MM.1S (cell line): Measurements from ENCODE around the gene ZFR2.

Experiments used
- DNase-seq: peaks from one replicate; pipeline ENCODE4 v3.0.0-alpha.2; 2015
- H2AFZ ChIP-seq: fragments of 300-600 bp; sonication (generic); 2 replicates; pipeline ENCODE4 v1.6.0; 2016; ENCODE audit warnings: antibody characterized with exemption, low read length
- H3F3A ChIP-seq: fragments of 300-600 bp; sonication (generic); 2 replicates; pipeline ENCODE4 v1.6.1; 2016; ENCODE audit warnings: mild to moderate bottlenecking, antibody characterized with exemption, low read length, moderate library complexity, mixed read lengths; ENCODE audit not compliant: insufficient read depth
- H3K27ac ChIP-seq: fragments of 300-600 bp; sonication (generic); 2 replicates; pipeline ENCODE4 v1.5.1; 2016; ENCODE audit warnings: mild to moderate bottlenecking, low read length
- H3K27me3 ChIP-seq: fragments of 300-600 bp; sonication (generic); replicated peaks from 2 replicates; pipeline ENCODE4 v1.6.0; 2016; ENCODE audit warnings: low read length; ENCODE audit not compliant: insufficient read depth
- H3K36me3 ChIP-seq: fragments of 300-600 bp; sonication (generic); replicated peaks from 2 replicates; pipeline ENCODE4 v1.6.1; 2016; ENCODE audit warnings: mild to moderate bottlenecking, low read length, mixed read lengths; ENCODE audit not compliant: insufficient read depth
- H3K4me1 ChIP-seq: fragments of 300-600 bp; sonication (generic); 2 replicates; pipeline ENCODE4 v1.6.1; 2016; ENCODE audit warnings: low read length, mixed read lengths
- H3K4me2 ChIP-seq: fragments of 300-600 bp; sonication (generic); 2 replicates; pipeline ENCODE4 v1.6.0; 2016; ENCODE audit warnings: low read depth, low read length
- H3K4me3 ChIP-seq: fragments of 300-600 bp; sonication (generic); 2 replicates; pipeline ENCODE4 v1.5.1; 2016; ENCODE audit warnings: low read length, mixed read lengths
- H3K79me2 ChIP-seq: fragments of 300-600 bp; sonication (generic); 2 replicates; pipeline ENCODE4 v1.6.1; 2016; ENCODE audit warnings: mixed run types, low read length, mixed read lengths
- H3K9ac ChIP-seq: fragments of 300-600 bp; sonication (generic); 2 replicates; pipeline ENCODE4 v1.6.1; 2016; ENCODE audit warnings: low read length, mixed read lengths
- H3K9me2 ChIP-seq: fragments of 300-600 bp; sonication (generic); replicated peaks from 2 replicates; pipeline ENCODE4 v1.6.1; 2016; ENCODE audit warnings: mild to moderate bottlenecking, low read length, mixed read lengths; ENCODE audit not compliant: insufficient read depth
- H3K9me3 ChIP-seq: fragments of 300-600 bp; sonication (generic); replicated peaks from 2 replicates; pipeline ENCODE4 v1.6.1; 2016; ENCODE audit warnings: mild to moderate bottlenecking, low read length, mixed read lengths; ENCODE audit not compliant: insufficient read depth
- H4K20me1 ChIP-seq: fragments of 300-600 bp; sonication (generic); 2 replicates; pipeline ENCODE4 v1.6.1; 2016; ENCODE audit warnings: mild to moderate bottlenecking, low read length, moderate library complexity, mixed read lengths; ENCODE audit not compliant: insufficient read depth
- EZH2 ChIP-seq: fragments of 300-600 bp; sonication (generic); optimal IDR thresholded peaks from 2 replicates; pipeline ENCODE3; 2017; ENCODE audit warnings: low read depth, mild to moderate bottlenecking, antibody characterized with exemption, low read length, mixed read lengths
- EZH2phosphoT487 ChIP-seq: fragments of 300-600 bp; sonication (generic); IDR thresholded peaks from 2 replicates; pipeline ENCODE4 v1.6.1; 2018; ENCODE audit warnings: antibody characterized with exemption, low read length
- TF ChIP-seq, protein P1 (sequence below): fragments of 300-600 bp; sonication (generic); IDR thresholded peaks from 2 replicates; pipeline ENCODE4 v1.5.1; 2016; ENCODE audit warnings: antibody characterized with exemption, low read length, mixed read lengths

Gene ZFR2

DNA sequence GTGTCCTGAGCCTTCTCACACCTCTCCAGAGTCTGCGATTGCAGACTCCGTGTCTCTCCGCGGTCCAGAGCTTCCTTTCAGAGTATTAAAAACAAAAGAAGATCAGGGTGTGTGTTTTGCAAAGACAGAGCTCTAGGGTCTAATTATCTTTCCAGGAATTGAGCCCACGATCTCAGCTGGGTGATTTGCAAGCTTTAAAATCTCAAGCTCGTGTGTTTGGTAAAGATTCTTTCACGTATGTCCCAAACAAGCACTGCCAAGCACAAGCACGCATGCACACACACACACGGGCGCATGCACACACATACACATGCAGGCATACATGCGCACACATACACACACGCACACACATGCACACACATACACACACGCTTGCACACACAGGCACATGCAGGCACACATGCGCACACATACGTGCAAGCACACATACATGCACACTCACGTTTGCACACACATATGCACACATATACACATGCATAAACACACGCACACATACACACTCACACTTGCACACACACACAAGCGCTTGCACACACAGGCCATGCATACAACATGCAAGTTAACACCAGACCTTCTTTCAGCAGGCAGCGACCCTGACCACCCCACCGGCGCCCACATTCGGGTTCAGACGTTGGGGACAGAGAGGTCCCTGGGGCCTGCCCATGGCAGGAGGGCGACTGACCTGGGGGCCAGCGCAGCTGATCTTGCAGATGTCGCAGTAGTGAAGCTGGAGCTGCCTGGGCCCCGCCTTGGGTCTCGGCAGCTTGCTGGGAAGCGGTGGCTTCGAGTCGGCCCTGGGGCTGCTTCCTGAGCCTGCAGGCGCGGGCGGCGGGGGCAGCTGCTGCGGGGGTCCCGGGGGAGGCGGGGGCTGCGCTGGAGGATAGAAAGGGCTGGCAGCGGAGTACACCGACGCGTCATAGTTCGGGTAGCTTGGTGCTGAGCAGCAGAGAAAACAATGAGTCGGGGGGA, 37.9 kb downstream of the ZFR2 start:
- H3K4me1 ChIP-seq: no peaks in the 10 kb centered on the region
- no peaks in the 10 kb centered on the region for H3K79me2 ChIP-seq
- no peak for DNase-seq
- no peaks in the 10 kb centered on the region for H3F3A ChIP-seq
- H3K9me2 ChIP-seq: no peaks in the 10 kb centered on the region
- H3K4me2 ChIP-seq: no peak overlapping the region
- peaks cover 87% of the 10 kb centered on the region for H3K27me3 ChIP-seq
- H3K36me3 ChIP-seq: no peaks in the 10 kb centered on the region
- H3K27ac ChIP-seq: no peak overlapping the region
- H3K9me3 ChIP-seq: no peaks in the 10 kb centered on the region
- no peaks in the 10 kb centered on the region for H4K20me1 ChIP-seq
- H3K4me3 ChIP-seq: no peak overlapping the region
- H3K9ac ChIP-seq: no peak overlapping the region
- TF ChIP-seq EZH2: peak; percentile 77
- TF ChIP-seq, protein P1, sequence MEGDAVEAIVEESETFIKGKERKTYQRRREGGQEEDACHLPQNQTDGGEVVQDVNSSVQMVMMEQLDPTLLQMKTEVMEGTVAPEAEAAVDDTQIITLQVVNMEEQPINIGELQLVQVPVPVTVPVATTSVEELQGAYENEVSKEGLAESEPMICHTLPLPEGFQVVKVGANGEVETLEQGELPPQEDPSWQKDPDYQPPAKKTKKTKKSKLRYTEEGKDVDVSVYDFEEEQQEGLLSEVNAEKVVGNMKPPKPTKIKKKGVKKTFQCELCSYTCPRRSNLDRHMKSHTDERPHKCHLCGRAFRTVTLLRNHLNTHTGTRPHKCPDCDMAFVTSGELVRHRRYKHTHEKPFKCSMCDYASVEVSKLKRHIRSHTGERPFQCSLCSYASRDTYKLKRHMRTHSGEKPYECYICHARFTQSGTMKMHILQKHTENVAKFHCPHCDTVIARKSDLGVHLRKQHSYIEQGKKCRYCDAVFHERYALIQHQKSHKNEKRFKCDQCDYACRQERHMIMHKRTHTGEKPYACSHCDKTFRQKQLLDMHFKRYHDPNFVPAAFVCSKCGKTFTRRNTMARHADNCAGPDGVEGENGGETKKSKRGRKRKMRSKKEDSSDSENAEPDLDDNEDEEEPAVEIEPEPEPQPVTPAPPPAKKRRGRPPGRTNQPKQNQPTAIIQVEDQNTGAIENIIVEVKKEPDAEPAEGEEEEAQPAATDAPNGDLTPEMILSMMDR: no peak
- no peak overlapping the region for H2AFZ ChIP-seq

DNA sequence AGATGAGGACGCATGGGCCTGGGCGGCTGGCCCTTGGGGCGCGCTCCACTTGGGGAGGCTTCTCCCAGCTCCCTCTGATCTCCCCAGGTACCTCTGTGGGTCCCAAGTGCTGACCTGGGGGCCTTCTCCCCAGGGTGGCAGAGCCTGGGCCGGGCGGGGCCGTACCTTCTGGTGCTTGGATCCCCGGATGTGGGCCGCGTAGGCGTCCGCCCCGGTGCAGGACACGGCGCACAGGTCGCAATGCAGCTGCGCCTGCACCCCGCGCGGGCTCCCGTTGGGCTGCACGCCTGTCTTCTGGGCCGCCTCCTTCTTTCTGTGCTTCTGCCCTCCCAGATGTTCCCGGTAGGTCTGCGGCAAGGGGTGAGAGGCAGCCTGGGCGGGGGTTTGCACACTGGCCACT, 41.5 kb downstream of the ZFR2 start:
- Histone ChIP-seq H2AFZ (no peak overlapping the region), H3K9ac (no peak overlapping the region), H3K79me2 (no peaks in the 10 kb centered on the region), H4K20me1 (no peaks in the 10 kb centered on the region), H3K36me3 (no peaks in the 10 kb centered on the region), H3K27me3 (peaks cover 99% of the 10 kb centered on the region), H3K27ac (no peak overlapping the region), H3F3A (no peaks in the 10 kb centered on the region), H3K4me3 (no peak overlapping the region), H3K4me2 (no peak overlapping the region), H3K9me3 (no peaks in the 10 kb centered on the region), H3K4me1 (no peaks in the 10 kb centered on the region), H3K9me2 (no peaks in the 10 kb centered on the region)
- TF ChIP-seq EZH2phosphoT487 (no peak), EZH2 (no peak)
- TF ChIP-seq, protein P1: no peak
- DNase-seq: no peak

DNA sequence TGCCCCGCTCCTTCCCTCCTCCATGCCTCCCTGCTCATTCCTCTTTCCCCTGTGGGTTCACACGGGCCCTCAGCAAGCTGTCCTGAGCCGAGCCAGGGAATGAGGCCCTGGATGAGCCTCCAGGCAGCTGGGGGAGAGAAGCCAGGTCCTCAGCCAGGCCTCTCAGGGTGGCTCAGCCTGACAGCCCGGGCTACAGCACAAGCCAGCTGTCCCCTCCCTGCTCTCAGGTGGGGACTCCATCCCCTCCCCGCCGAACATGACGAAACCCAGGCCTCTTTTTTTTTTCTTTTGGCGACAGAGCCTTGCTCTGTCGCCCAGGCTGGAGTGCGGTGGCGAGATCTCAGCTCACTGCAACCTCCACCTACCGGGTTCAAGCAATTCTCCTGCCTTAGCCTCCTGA, 42.7 kb downstream of the ZFR2 start:
- Histone ChIP-seq H3K9me3 (no peaks in the 10 kb centered on the region), H3F3A (no peaks in the 10 kb centered on the region), H3K79me2 (no peaks in the 10 kb centered on the region), H4K20me1 (no peaks in the 10 kb centered on the region), H3K27me3 (peaks cover 95% of the 10 kb centered on the region), H3K4me2 (no peak overlapping the region), H2AFZ (no peak overlapping the region), H3K4me1 (no peaks in the 10 kb centered on the region), H3K9ac (no peak overlapping the region), H3K36me3 (no peaks in the 10 kb centered on the region), H3K4me3 (no peak overlapping the region), H3K27ac (no peak overlapping the region), H3K9me2 (no peaks in the 10 kb centered on the region)
- TF ChIP-seq EZH2phosphoT487: no peak
- TF ChIP-seq, protein P1: no peak
- TF ChIP-seq EZH2: no peak
- DNase-seq: no peak
